ENCODE data around the gene RAB37. TPM values are rescaled to one million over a fixed set of nuclear protein-coding genes. Genes with fewer than 3 reads are reported as not detected.

The RAB37 gene
- total and polyA plus RNA-seq, 2 of the 13 experiments (the other 11 are each of a cell fraction or from before 2014, with no cell fraction given), result 0.91 to 3.7 TPM

- TF ChIP-seq ZBTB1 (CRISPR knock-in tag; IDR thresholded peaks at IDR 0.05; ENCODE audit: borderline replicate concordance) (no peak), GFI1 (CRISPR knock-in tag; IDR thresholded peaks at IDR 0.05; ENCODE audit: borderline replicate concordance) (0 out of 2 replicates have a peak, but pooled peaks have one; percentile 17), KLF12 (CRISPR knock-in tag; IDR thresholded peaks at IDR 0.05; ENCODE audit: borderline replicate concordance) (no peak), XBP1 (CRISPR knock-in tag; IDR thresholded peaks at IDR 0.05) (no peak), PRPF4 (IDR thresholded peaks at IDR 0.05; ENCODE audit: low read depth, low read length, poor library complexity, severe bottlenecking) (no peak), ZNF841 (CRISPR knock-in tag; IDR thresholded peaks at IDR 0.05; ENCODE audit: borderline replicate concordance) (no peak), GMEB2 (CRISPR knock-in tag; IDR thresholded peaks at IDR 0.05; ENCODE audit: low read depth) (no peak; the same call in 1 of the 2 replicates), ZFP82 (CRISPR knock-in tag; IDR thresholded peaks at IDR 0.05; ENCODE audit: borderline replicate concordance) (no peak), TFDP1 (CRISPR knock-in tag; IDR thresholded peaks at IDR 0.05; ENCODE audit: borderline replicate concordance) (peak; percentile 35), SAP130 (CRISPR knock-in tag; IDR thresholded peaks at IDR 0.05; ENCODE audit: low read depth) (peak; percentile 78), IKZF1 (IDR thresholded peaks at IDR 0.05) (no peak), ATF7-NPFF (CRISPR knock-in tag; IDR thresholded peaks at IDR 0.05; ENCODE audit: low read depth) (no peak), CC2D1A (CRISPR knock-in tag; IDR thresholded peaks at IDR 0.05) (no peak), SNAI1 (CRISPR knock-in tag; IDR thresholded peaks at IDR 0.05; ENCODE audit: borderline replicate concordance) (no peak), GABPB1 (CRISPR knock-in tag; IDR thresholded peaks at IDR 0.05) (peak; percentile 45), DBP (CRISPR knock-in tag; IDR thresholded peaks at IDR 0.05; ENCODE audit: not compliant biosample characterization) (no peak), SYNCRIP (IDR thresholded peaks at IDR 0.05; ENCODE audit: insufficient read depth, low read depth, low read length) (no peak), CSRNP1 (CRISPR knock-in tag; IDR thresholded peaks at IDR 0.05) (peak; percentile 66; the same call in 1 of the 2 replicates), SSRP1 (CRISPR knock-in tag; IDR thresholded peaks at IDR 0.05) (peak; percentile 92; the same call in 1 of the 2 replicates), ZBTB46 (CRISPR knock-in tag; IDR thresholded peaks at IDR 0.05; ENCODE audit: borderline replicate concordance) (no peak), CCDC6 (CRISPR knock-in tag; IDR thresholded peaks at IDR 0.05) (peak; percentile 47; the same call in 1 of the 2 replicates), CCAR2 (optimal IDR thresholded peaks at IDR 0.05; ENCODE audit: low read depth, low read length) (no peak)
Measured at GRCh38 chr17:74770498-74771318, 33.7 kb downstream of the RAB37 start (continued).

Measured in HepG2 (cell line).